RWPE1 (cell line): Measurements from ENCODE around the gene SLC7A11.

ENCODE experiments used
- CTCF ChIA-PET: fragments of 350-600 bp; sonication (Branson Sonifier 250); formaldehyde crosslinking; extraction: SDS; loops from one replicate; lab custom pipeline; 2021; lab: Yijun Ruan, JAX
- POLR2A ChIA-PET: fragments of 400-600 bp; formaldehyde crosslinking; extraction: SDS; loops from one replicate; lab custom pipeline; 2020; ENCODE audit warnings: antibody characterized with exemption; ENCODE audit not compliant: low non-redundant PET; lab: Yijun Ruan, JAX
- DNase-seq: peaks from one replicate; pipeline ENCODE4 v3.0.0; 2012; ENCODE audit warnings: low spot score
- H3K27ac ChIP-seq: fragments of 450-650 bp; 2 replicates; pipeline ENCODE4 v1.5.1; 2017
- TF ChIP-seq, protein P1 (sequence below): fragments of 450-650 bp; conservative IDR thresholded peaks from 2 replicates; pipeline ENCODE4 v1.5.1; 2017; ENCODE audit warnings: low read depth, mild to moderate bottlenecking

Gene SLC7A11

DNA sequence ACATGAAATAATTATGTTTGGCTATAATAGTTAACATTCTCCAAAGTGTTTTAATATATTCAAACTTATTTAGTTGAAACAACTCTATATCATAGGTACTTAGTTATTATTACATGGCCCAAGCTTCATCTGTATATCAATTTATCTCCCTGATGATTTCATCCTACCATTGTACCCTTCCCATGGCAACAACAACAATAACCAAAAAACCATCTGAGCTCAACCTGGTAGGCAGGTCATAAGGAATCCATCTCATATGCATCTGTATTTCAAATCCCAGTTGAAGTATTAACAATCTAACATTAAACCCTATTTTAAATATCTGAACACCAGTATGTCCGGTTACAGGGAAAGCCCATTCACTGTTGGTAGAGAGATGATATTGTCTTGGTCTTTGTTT is 33.1 kb upstream of the SLC7A11 start:
- TF ChIP-seq, protein P1, sequence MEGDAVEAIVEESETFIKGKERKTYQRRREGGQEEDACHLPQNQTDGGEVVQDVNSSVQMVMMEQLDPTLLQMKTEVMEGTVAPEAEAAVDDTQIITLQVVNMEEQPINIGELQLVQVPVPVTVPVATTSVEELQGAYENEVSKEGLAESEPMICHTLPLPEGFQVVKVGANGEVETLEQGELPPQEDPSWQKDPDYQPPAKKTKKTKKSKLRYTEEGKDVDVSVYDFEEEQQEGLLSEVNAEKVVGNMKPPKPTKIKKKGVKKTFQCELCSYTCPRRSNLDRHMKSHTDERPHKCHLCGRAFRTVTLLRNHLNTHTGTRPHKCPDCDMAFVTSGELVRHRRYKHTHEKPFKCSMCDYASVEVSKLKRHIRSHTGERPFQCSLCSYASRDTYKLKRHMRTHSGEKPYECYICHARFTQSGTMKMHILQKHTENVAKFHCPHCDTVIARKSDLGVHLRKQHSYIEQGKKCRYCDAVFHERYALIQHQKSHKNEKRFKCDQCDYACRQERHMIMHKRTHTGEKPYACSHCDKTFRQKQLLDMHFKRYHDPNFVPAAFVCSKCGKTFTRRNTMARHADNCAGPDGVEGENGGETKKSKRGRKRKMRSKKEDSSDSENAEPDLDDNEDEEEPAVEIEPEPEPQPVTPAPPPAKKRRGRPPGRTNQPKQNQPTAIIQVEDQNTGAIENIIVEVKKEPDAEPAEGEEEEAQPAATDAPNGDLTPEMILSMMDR, result no peak
- CTCF ChIA-PET, result no interaction called here
- H3K27ac ChIP-seq, result no peak overlapping the region
- POLR2A ChIA-PET, result no interaction called here
- no peak for DNase-seq

DNA sequence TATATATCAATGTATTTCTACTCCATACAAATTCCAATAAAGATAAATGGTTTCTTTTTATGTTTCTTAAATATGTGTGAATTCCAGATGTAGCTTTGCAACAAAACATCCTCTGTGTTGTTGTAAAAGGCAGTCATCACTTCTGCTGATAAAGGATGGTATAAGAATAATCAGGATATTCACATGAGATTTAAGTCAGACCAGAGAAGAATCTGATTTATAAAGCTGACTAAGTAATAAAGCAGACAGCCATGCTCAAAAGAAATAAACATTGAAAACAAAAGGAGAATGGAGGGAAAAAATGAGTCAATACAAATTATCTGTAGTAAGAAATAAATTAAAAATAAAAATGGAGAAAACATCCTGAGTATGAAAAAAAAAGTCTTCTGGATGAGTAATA is 27.0 kb upstream of the SLC7A11 start:
- ChIA-PET POLR2A (no interaction called here), CTCF (interaction anchor here (0.6 kb wide), 1 partner anchor 83 kb away, joined by 8 read pairs; no protein-coding TSS in a partner anchor)
- H3K27ac ChIP-seq, result no peak overlapping the region
- no peak for DNase-seq
- TF ChIP-seq, protein P1, result no peak

DNA sequence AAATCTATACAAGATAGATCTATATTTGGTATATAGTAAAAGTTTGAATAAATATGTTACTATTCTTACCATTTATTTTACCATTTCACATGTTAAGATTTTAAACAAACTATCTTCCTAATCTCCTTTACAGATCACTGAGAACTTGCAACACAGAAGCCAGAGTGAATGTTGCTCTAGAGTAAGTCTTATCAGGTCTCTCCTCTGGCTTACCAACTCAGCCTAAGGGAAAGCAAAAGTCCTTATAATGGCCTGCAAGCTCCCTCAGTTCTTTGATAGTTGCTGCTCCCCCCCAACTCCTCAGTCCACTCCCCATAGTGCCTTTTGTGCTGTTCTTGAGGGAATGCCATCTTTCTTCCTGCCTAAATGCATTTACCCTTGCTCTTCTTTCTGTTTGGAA is 25.7 kb upstream of the SLC7A11 start:
- DNase-seq, result no peak
- TF ChIP-seq, protein P1, result no peak
- POLR2A ChIA-PET, result no interaction called here
- CTCF ChIA-PET, result no interaction called here
- H3K27ac ChIP-seq, result no peak overlapping the region

DNA sequence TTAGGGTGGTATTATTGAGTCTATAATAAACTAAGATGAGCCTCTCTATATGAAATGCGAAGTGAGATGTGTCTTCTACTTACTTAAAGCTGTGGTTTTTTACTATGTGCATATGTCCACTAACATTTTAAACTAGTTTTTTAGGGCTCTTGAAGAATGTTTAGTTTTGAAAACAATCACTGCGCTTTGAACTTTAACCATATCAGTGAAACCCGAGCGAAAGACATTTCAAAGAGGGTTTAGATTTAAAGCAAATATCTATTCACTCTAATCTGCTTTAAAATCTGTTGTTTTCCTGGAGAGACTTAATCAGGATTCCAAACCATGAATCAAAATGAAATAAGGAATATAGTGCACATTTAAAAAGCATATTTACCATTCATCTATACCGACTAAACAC is 24.8 kb upstream of the SLC7A11 start:
- CTCF ChIA-PET, result no interaction called here
- POLR2A ChIA-PET, result no interaction called here
- TF ChIP-seq, protein P1, result no peak
- no peak for DNase-seq
- no peak overlapping the region for H3K27ac ChIP-seq

DNA sequence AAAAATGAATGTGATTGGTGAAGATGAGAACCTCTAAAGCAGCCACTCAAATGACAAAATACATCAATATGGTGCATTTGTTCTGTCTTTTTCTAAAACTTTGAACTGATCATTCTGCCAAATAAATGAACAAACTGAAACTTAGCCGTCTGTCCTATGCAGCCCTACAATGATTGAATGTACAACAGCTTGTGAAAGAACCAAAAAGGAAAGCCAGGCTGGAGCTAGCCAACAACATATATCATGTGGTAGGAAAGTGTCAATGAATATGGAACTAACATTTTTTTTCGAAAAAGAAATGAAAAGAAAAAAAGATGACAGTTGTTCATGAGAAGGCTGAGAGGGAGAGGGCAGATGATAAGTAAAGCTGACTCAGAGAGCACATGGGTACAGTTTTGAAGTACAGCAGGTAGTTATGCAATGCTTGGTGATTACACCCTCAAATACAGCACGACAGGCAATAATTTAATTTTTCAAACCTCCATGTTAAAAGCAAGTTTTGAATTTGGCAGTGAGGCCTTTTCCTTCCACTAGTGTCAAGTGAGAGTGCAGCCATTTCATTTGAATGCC is 21.2 kb upstream of the SLC7A11 start:
- H3K27ac ChIP-seq, result no peak overlapping the region
- ChIA-PET POLR2A (no interaction called here), CTCF (interaction anchor here (0.6 kb wide), 1 partner anchor 101 kb away, joined by 3 read pairs; no protein-coding TSS in a partner anchor)
- TF ChIP-seq, protein P1, result no peak
- peak; percentile 20 for DNase-seq

DNA sequence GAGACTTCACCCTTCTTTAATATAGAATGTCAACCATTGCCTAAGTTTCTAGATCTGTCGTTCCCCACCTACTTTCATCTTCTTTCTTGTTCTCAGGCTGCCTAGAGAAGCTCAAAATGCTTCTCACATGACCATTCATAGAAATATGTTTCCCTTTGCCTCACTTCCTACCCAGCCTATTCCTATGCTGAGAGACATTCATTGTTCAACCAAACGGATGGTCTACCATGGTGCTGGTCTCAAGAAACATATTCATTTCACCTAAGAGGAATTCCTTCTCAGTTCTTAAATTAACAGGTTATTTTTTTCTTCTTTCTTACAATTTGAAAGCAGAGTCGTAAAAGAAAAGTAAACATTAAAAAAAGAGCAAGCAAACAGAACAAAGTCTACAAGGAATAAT is 20.3 kb upstream of the SLC7A11 start:
- POLR2A ChIA-PET, result no interaction called here
- DNase-seq, result no peak
- no peak overlapping the region for H3K27ac ChIP-seq
- CTCF ChIA-PET, result interaction anchor here (0.7 kb wide), 1 partner anchor 14 kb away, joined by 6 read pairs; no protein-coding TSS in a partner anchor
- TF ChIP-seq, protein P1, result no peak
